Upper lobe of left lung (tissue), 4 donors: Measurements from ENCODE around the gene SDCCAG8.

Experiments
- CTCF ChIP-seq, 6 experiments: fragments of 450-650 bp in 4 of 6; fragments of 200-600 bp in 2 of 6; sonication (generic) in 2 of 6; IDR thresholded peaks; one replicate each; pipeline ENCODE4 v1.5.1; 2016 to 2019; ENCODE audit warnings: antibody characterized with exemption in 6 of 6
- EP300 ChIP-seq, 4 donors: sonication (generic); formaldehyde crosslinking; IDR thresholded peaks; one replicate each; pipeline ENCODE4 v1.5.1; 2017; ENCODE audit warnings: antibody characterized with exemption in 4 of 4, control low read depth in 2 of 4
- POLR2A ChIP-seq, 4 donors: fragments of 450-650 bp; IDR thresholded peaks; one replicate each; pipeline ENCODE4 v1.5.1; 2016 to 2017; ENCODE audit warnings: antibody characterized with exemption in 4 of 4, mild to moderate bottlenecking in 2 of 4
- POLR2AphosphoS5 ChIP-seq, 2 donors: sonication (generic); formaldehyde crosslinking; IDR thresholded peaks; one replicate each; pipeline ENCODE4 v1.5.1; 2017; ENCODE audit warnings: antibody characterized with exemption in 2 of 2

DNA sequence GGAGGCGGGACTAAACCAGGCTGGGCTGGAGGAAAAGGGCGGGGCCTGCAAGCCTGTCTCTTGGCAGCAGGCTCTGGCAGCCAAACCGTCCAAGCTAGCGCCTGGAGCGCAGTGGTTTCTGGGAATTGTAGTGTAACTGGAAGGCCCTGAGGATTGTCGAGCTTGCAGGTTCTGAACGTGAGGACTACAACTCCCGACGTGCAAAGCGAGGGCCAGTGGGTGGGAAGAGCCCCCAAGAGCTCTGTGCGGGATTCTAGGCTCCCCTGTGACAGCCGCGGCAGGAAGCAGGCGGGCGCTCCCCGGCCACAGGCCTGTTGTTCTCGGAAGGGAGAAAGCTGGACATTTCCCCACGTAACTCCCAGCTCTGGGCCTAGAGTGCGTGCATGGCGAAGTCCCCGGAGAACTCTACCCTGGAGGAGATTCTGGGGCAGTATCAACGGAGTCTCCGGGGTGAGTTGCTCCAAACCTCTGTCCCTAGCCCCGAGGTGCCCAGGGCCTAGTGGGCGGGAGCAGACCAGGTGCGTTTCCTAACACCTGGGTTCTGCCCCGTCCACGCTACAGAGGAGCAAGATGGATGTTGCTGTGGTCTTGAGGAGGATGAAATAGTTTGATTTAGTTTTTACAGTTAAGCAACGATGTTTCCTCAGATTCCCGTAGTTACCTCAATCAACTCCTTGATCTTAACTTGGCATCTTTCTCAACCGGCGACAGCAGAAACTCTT, at the start of gene SDCCAG8:
- TF ChIP-seq CTCF (IDR thresholded peaks at IDR 0.05) (peak in 1 of 6 experiments; percentile 7), POLR2A (IDR thresholded peaks at IDR 0.05) (peak in 3 of 4 donors; percentile 74 to 96 (median 92)), POLR2AphosphoS5 (IDR thresholded peaks at IDR 0.05) (peak; percentile 88 to 90), EP300 (IDR thresholded peaks at IDR 0.05) (peak in 1 of 4 donors; percentile 30)
